Stimulated activated naive CD4-positive, alpha-beta T cell (primary cell): ENCODE measurements around the gene GPSM1.
A peak's percentile ranks its signal among the peaks of the same experiment; 100 is the strongest.

Source experiments
- DNase-seq, 6 experiments: peaks; one replicate each; lab custom pipeline; 2025; lab: John Stamatoyannopoulos, UW

GPSM1 gene, protein sequence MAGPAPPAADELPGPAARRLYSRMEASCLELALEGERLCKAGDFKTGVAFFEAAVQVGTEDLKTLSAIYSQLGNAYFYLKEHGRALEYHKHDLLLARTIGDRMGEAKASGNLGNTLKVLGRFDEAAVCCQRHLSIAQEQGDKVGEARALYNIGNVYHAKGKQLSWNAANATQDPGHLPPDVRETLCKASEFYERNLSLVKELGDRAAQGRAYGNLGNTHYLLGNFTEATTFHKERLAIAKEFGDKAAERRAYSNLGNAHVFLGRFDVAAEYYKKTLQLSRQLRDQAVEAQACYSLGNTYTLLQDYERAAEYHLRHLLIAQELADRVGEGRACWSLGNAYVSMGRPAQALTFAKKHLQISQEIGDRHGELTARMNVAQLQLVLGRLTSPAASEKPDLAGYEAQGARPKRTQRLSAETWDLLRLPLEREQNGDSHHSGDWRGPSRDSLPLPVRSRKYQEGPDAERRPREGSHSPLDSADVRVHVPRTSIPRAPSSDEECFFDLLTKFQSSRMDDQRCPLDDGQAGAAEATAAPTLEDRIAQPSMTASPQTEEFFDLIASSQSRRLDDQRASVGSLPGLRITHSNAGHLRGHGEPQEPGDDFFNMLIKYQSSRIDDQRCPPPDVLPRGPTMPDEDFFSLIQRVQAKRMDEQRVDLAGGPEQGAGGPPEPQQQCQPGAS

GRCh38 chr9:136327304-136327974 lies at the start of gene GPSM1:
GPSM1 (plus strand) TSS chr9:136327539; CDS start chr9:136327696, 157 bp downstream.
- DNase-seq, result peak in 4 of 6 experiments; percentile 17 to 39 (median 18)

- DNase-seq, result no peak
Measured at GRCh38 chr9:136277746-136278145, 49.6 kb upstream of the GPSM1 start.

DNA sequence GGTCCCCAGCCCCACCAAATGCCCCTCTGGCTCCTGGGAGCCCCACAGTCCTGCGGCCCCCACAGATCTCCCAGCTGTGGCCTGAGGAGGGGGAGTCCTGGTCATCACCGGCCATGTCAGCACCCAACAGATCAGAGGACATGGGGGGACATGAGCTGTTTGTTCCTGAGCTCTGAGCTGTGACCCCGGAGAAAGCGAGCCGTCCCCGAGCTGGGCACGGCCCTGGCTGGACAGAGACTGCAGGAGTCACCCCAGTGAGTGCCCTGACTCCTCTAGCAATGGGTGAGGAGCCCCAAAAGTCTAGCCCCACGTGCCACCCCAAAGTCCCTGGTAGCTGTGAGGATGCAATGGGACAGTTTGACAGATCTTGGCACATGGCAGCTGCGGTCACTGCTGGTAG lies 49.1 kb upstream of the GPSM1 start:
- no peak for DNase-seq

GRCh38 chr9:136278894-136279293 lies 48.4 kb upstream of the GPSM1 start:
- no peak for DNase-seq

DNA sequence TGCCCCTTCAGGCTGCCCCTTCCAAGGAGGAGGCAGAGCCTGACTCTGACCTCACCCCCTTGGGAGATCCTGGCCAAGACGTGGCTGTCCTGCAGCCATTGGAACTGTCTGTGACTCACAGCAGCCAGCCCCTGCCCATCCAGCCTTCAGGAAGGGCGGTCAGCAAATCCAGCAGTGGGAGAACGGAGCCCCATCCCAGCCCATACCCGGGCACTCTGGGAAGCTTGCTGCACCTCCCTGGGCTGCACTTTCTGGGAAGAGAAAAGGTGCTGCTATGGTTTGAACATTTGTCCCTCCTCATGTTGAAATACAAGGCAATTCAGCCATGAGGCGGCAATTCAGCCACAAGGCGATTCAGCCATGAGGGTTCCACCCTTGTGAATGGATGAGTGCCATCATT lies 47.9 kb upstream of the GPSM1 start:
- DNase-seq, result no peak

DNA sequence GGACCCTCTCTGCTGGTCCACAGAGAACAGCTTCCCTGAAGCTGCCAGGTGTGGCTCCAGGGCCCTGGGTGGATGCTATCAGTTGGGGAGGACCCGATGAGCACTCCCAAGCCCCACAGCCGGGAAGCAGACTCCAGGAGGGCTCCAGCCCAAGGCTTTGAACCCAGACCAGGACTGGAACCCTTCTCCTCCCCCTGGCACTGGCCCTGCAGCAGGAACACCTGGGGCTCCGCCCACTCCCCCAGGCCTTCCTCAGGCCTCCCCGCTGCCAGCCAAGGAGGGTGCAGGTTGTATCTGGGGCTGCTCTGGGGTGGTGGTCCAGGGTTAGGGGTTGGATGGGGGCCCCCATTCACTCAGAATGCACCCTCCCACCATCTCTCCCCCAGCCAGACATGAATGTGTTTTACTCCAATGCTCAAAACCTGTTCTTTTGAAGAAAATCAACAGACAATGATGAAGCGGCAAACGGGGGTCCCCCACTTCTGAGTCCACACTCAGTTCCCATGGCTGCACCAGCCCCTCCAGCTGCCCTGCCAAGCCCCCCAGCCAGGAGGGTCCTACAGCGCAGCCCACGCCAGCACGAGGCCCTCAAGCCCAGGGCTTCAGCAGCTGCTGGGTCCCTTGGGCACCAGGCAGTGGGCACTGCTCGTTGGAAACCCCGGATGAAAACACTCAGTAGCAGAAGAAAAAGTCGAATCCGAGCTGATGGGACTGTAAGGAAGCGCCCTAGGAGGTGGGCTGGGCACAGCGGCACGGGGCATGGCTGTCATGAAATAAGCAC lies 46.6 kb upstream of the GPSM1 start:
- no peak for DNase-seq

GRCh38 chr9:136281421-136282271 lies 45.7 kb upstream of the GPSM1 start:
- no peak for DNase-seq

- no peak for DNase-seq
Measured at GRCh38 chr9:136282272-136282861, 45.0 kb upstream of the GPSM1 start.

DNA sequence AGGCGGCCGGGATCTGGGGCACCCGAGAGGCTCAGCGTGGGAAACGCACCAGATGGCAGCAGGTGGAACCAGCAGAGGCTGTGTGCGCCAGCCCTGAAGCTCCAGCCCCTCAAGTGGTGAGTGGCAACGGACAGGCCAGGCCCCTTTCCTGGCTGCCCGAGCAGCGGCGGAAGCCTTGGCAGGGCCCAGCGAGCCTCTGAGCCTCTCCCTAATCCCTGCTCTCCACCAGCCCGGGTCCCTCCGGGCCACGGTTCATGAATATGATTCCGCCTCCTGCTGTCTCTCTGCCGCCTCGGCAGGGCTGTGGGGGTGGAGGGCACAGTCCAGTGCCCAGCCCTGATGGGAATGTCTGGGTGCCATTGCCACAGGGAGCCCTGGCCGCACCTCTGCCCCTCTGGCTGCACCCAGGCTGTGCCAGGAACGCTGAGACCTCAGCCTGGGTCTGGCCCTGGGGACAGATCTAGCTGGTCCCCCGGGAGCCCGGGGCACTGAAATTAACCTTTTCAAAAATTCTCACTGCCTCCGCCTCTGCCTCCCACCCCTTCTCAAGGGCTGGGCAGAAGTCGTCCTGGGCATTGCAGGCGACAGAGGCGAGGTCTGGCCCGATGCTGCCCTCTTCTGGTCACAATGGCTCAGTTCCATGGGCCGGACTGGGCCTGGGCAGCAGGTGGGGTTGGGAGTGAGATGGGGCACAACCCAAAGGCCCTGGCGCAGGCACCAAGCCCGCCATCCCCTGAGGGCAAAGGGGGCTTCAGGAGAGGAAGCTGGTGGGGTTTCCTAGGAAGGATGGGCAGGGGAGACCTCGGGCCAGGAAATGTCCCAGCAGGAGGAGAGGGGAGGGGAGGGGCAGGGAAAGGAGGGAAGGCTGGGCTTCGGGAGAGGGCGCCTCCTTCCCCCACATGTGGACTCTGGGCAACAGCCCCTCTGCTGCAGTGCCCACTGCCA lies 43.8 kb upstream of the GPSM1 start:
- DNase-seq, result peak; percentile 30 to 64 (median 54)

GRCh38 chr9:136284311-136284710 lies 43.0 kb upstream of the GPSM1 start:
- no peak for DNase-seq

DNA sequence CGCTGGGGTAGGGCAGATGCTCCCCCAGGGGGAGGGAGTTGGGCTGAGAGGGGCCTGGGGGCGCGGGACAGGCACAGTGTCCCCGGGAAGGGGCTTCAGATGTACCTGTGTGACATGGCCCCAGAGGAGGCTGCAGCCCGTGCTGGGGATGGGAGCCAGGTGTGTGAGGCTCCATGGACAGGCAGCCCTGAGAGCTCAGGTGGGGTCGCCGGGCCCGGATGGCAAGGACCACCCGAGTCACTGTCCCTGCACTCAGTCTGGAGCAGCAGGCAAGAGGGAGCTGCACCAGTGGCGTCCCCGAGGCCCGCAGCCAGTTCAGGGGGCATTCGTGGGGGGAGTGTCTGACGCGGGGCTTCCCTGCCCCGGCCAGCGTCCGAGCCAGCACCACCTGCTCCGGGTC lies 42.4 kb upstream of the GPSM1 start:
- DNase-seq, result no peak

- no peak for DNase-seq
Measured at GRCh38 chr9:136285501-136286358, 41.6 kb upstream of the GPSM1 start.

DNA sequence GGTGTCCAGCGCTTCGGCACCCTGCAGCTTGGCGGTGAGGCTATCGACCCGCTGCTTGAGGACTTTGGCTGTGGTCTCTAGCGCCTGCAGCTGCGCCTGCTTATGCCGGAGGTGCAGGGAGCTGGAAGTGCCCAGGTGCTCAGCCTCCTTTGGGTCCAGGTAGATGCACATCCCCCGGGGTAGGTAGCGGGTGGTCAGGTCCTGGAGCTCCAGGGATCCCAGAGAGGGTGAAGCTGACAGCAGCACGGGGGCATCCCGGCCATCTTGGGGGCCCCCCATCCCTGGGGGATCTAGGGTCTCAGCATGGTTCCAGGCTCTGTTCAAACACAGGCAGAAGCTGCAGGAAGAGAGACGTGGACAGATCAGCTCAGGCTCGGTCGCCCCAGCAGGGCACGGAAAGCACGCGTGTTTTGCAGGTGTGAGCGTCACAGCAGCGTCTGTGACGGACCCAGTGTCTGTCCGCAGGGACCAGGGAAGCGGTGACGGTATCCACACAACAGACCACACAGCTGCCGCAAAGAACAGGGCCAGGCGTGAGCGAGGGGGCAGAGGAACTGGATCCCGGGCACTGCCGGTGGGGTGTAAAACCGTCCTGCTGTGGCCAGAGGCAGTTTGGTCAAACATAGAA lies 40.9 kb upstream of the GPSM1 start:
- DNase-seq, result no peak

DNA sequence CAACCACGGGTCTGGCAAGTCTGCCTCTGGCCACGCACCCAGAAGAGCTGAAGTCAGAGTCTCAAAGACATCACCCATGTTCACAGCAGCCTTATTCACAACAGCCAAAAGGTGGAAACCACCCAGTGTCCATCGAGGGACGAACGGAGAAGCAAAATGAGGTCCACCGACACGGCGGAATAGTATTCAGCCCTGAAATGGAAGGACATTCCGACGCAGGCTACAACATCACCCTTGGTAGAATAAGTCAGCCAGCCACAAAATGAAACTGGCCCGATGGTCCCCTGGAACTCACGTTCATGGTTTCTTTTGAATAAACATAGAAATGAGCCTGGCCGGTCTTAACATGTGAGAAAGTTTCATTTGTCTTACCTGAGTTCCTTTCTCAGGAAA lies 40.4 kb upstream of the GPSM1 start:
- DNase-seq, result no peak

GRCh38 chr9:136287960-136288753 lies 39.2 kb upstream of the GPSM1 start:
- no peak for DNase-seq

DNA sequence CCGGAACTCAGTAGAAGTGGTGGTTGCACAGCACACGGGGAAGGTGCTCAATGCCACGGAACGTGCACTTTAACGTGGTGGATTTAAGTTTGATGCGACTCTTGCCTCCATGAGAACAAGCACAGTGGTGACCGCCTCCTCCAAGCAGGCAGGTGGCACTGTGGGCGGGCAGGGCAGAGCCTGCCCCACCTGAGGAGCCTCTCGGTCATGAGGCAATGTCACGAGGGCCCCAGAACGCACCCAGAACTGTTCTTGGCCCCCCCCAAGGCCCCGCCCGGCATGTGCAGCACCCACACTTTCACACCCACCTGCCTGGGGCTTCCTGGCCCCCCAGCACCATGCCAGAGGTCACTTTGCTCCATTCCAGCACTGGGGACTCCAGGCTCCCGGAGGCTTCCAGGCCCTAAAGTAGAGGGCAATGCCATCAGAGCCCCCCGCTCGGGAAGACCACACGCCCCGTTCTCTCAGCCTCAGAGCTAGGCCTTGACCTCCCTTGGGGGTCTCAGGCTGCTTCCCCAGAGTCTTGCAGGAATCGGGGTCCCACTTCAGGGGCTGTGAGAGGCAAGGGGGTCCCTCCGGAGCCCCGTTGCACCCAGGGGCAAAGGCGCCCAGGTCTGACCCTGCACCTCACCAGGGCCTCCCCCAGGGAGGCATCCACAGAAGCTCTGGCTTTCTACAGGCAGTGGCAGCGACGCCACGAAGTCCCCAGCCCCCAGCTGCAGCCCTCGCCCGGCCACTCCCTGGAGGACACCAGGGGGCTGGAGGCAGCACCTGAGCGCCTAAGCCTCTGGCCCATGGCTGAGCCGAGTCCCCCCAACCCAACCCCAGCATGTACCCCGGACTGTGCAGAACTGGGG lies 37.5 kb upstream of the GPSM1 start:
- no peak for DNase-seq
